HepG2 (cell line): ENCODE data around the gene LIPA. TPM values are rescaled to one million over a fixed set of nuclear protein-coding genes. Genes with fewer than 3 reads are reported as not detected.

Experiments
- AGO2 ChIP-seq: fragments of 200-400 bp; formaldehyde crosslinking; optimal IDR thresholded peaks from 2 replicates; pipeline ENCODE3; 2017; ENCODE audit warnings: mild to moderate bottlenecking, low read depth, low read length, moderate library complexity
- CENPBD1 ChIP-seq: sonication (generic); formaldehyde crosslinking; IDR thresholded peaks from 2 replicates; pipeline ENCODE4 v1.8.0; 2022; ENCODE audit warnings: missing genetic modification reagents, low read depth, mild to moderate bottlenecking, borderline replicate concordance
- LBX2 ChIP-seq: sonication (generic); formaldehyde crosslinking; IDR thresholded peaks from 2 replicates; pipeline ENCODE4 v1.5.0; 2020; ENCODE audit warnings: missing genetic modification reagents, mild to moderate bottlenecking, borderline replicate concordance
- RFX3 ChIP-seq: IDR thresholded peaks from 2 replicates; pipeline ENCODE4 v1.6.1; 2016; ENCODE audit warnings: missing biosample characterization, missing genetic modification reagents
- SIN3B ChIP-seq: fragments of 150-350 bp; IDR thresholded peaks from 2 replicates; pipeline ENCODE4 v1.6.1; 2014; ENCODE audit warnings: low read length
- SP1 ChIP-seq, 2 experiments: fragments of 450-650 bp in 1 of 2; sonication (generic) in 1 of 2; formaldehyde crosslinking in 1 of 2; IDR thresholded peaks; 2 replicates each; pipeline versions ENCODE4 v1.4.0 to v1.6.1; 2016 to 2020; ENCODE audit warnings: missing genetic modification reagents in 1 of 2
- TERF1 ChIP-seq: sonication (generic); formaldehyde crosslinking; IDR thresholded peaks from 2 replicates; pipeline ENCODE4 v1.8.0; 2022; ENCODE audit warnings: mild to moderate bottlenecking, missing genetic modification reagents, moderate library complexity
- ZNF260 ChIP-seq: sonication (generic); formaldehyde crosslinking; IDR thresholded peaks from 2 replicates; pipeline ENCODE4 v1.4.0; 2020; ENCODE audit warnings: missing genetic modification reagents, low read depth, mild to moderate bottlenecking, borderline replicate concordance
- ZNF292 ChIP-seq: sonication (generic); formaldehyde crosslinking; IDR thresholded peaks from 2 replicates; pipeline ENCODE4 v1.8.1; 2022; ENCODE audit warnings: mild to moderate bottlenecking, low read depth, missing genetic modification reagents, borderline replicate concordance
- ZNF335 ChIP-seq: sonication (generic); formaldehyde crosslinking; IDR thresholded peaks from 2 replicates; pipeline ENCODE4 v1.4.0; 2020; ENCODE audit warnings: missing genetic modification reagents
- ZNF691 ChIP-seq: sonication (generic); formaldehyde crosslinking; IDR thresholded peaks from 2 replicates; pipeline ENCODE4 v1.4.0; 2020; ENCODE audit warnings: missing genetic modification reagents, low read depth, mild to moderate bottlenecking, borderline replicate concordance
- polyA plus RNA-seq, 8 experiments: library from polyadenylated mRNA; depleted of rRNA in 3 of 8; stranded (reverse) in 7 of 8; unstranded in 1 of 8; fragments of >200 nt; fragmentation: Illumina TruSeq in 4 of 8; extraction: Trizol in 4 of 8; gene quantifications; 2 replicates each; pipeline versions ENCODE4 v1.2.1 to v1.2.3, GENCODE V29; 2011 to 2016; ENCODE audit warnings: low read depth in 4 of 8, missing spikeins in 1 of 8, mixed read lengths in 1 of 8; ENCODE audit not compliant: insufficient read depth in 1 of 8
- total RNA-seq, 5 experiments: library from RNA; depleted of rRNA; stranded (reverse); fragments of >200 nt; fragmentation: Illumina TruSeq; extraction: Trizol; gene quantifications; 2 replicates each; pipeline ENCODE4 v1.2.3, GENCODE V29; 2016; ENCODE audit warnings: low read depth in 1 of 5
- TF ChIP-seq, protein P1 (sequence below): IDR thresholded peaks from 2 replicates; pipeline ENCODE4 v1.6.1; 2016; ENCODE audit warnings: low read depth, borderline replicate concordance
- TF ChIP-seq, protein P2 (sequence below): sonication (generic); formaldehyde crosslinking; conservative IDR thresholded peaks from 2 replicates; pipeline ENCODE4 v1.5.0; 2020; ENCODE audit warnings: missing genetic modification reagents
- TF ChIP-seq, protein P3 (sequence below): sonication (generic); formaldehyde crosslinking; IDR thresholded peaks from 2 replicates; pipeline ENCODE4 v1.4.0; 2020; ENCODE audit warnings: missing genetic modification reagents
- TF ChIP-seq, protein P4 (sequence below): sonication (generic); formaldehyde crosslinking; conservative IDR thresholded peaks from 2 replicates; pipeline ENCODE4 v1.4.0; 2020; ENCODE audit warnings: missing genetic modification reagents

The LIPA gene
- total and polyA plus RNA-seq, 2 of the 13 experiments (the other 11 are each of a cell fraction or from before 2014, with no cell fraction given) = 57.1 to 79.5 TPM

GRCh38 chr10:89278034-89278535, 26.5 kb upstream of the LIPA start (continued):
- TF ChIP-seq SIN3B = no peak
- no peak for TF ChIP-seq ZNF335 (CRISPR knock-in tag)
- TF ChIP-seq AGO2 = no peak
- no peak for TF ChIP-seq ZNF292 (CRISPR knock-in tag)
- TF ChIP-seq, protein P1, sequence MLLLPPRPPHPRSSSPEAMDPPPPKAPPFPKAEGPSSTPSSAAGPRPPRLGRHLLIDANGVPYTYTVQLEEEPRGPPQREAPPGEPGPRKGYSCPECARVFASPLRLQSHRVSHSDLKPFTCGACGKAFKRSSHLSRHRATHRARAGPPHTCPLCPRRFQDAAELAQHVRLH (CRISPR knock-in tag) = no peak
- TF ChIP-seq, protein P2, sequence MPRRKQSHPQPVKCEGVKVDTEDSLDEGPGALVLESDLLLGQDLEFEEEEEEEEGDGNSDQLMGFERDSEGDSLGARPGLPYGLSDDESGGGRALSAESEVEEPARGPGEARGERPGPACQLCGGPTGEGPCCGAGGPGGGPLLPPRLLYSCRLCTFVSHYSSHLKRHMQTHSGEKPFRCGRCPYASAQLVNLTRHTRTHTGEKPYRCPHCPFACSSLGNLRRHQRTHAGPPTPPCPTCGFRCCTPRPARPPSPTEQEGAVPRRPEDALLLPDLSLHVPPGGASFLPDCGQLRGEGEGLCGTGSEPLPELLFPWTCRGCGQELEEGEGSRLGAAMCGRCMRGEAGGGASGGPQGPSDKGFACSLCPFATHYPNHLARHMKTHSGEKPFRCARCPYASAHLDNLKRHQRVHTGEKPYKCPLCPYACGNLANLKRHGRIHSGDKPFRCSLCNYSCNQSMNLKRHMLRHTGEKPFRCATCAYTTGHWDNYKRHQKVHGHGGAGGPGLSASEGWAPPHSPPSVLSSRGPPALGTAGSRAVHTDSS = no peak
- TF ChIP-seq TERF1 (CRISPR knock-in tag) = no peak
- TF ChIP-seq ZNF691 (CRISPR knock-in tag) = no peak
- no peak for TF ChIP-seq LBX2 (CRISPR knock-in tag)
- no peak for TF ChIP-seq CENPBD1
- TF ChIP-seq SP1 (IDR thresholded peaks at IDR 0.05) = no peak
- no peak for TF ChIP-seq SP1 (CRISPR knock-in tag; IDR thresholded peaks at IDR 0.05)
- TF ChIP-seq, protein P3, sequence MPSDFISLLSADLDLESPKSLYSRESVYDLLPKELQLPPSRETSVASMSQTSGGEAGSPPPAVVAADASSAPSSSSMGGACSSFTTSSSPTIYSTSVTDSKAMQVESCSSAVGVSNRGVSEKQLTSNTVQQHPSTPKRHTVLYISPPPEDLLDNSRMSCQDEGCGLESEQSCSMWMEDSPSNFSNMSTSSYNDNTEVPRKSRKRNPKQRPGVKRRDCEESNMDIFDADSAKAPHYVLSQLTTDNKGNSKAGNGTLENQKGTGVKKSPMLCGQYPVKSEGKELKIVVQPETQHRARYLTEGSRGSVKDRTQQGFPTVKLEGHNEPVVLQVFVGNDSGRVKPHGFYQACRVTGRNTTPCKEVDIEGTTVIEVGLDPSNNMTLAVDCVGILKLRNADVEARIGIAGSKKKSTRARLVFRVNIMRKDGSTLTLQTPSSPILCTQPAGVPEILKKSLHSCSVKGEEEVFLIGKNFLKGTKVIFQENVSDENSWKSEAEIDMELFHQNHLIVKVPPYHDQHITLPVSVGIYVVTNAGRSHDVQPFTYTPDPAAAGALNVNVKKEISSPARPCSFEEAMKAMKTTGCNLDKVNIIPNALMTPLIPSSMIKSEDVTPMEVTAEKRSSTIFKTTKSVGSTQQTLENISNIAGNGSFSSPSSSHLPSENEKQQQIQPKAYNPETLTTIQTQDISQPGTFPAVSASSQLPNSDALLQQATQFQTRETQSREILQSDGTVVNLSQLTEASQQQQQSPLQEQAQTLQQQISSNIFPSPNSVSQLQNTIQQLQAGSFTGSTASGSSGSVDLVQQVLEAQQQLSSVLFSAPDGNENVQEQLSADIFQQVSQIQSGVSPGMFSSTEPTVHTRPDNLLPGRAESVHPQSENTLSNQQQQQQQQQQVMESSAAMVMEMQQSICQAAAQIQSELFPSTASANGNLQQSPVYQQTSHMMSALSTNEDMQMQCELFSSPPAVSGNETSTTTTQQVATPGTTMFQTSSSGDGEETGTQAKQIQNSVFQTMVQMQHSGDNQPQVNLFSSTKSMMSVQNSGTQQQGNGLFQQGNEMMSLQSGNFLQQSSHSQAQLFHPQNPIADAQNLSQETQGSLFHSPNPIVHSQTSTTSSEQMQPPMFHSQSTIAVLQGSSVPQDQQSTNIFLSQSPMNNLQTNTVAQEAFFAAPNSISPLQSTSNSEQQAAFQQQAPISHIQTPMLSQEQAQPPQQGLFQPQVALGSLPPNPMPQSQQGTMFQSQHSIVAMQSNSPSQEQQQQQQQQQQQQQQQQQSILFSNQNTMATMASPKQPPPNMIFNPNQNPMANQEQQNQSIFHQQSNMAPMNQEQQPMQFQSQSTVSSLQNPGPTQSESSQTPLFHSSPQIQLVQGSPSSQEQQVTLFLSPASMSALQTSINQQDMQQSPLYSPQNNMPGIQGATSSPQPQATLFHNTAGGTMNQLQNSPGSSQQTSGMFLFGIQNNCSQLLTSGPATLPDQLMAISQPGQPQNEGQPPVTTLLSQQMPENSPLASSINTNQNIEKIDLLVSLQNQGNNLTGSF (CRISPR knock-in tag) = no peak
- no peak for TF ChIP-seq RFX3 (CRISPR knock-in tag)
- TF ChIP-seq ZNF260 (CRISPR knock-in tag) = no peak
- TF ChIP-seq, protein P4, sequence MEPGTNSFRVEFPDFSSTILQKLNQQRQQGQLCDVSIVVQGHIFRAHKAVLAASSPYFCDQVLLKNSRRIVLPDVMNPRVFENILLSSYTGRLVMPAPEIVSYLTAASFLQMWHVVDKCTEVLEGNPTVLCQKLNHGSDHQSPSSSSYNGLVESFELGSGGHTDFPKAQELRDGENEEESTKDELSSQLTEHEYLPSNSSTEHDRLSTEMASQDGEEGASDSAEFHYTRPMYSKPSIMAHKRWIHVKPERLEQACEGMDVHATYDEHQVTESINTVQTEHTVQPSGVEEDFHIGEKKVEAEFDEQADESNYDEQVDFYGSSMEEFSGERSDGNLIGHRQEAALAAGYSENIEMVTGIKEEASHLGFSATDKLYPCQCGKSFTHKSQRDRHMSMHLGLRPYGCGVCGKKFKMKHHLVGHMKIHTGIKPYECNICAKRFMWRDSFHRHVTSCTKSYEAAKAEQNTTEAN (CRISPR knock-in tag) = no peak
